GM19193 (cell line): ENCODE measurements around the gene CYSRT1.

ENCODE experiments used
- POLR2A ChIP-seq: IDR thresholded peaks from 4 replicates; pipeline ENCODE4 v1.6.1; 2011; ENCODE audit not compliant: insufficient read depth, insufficient read length; ENCODE audit errors: extremely low read depth

The CYSRT1 gene

DNA sequence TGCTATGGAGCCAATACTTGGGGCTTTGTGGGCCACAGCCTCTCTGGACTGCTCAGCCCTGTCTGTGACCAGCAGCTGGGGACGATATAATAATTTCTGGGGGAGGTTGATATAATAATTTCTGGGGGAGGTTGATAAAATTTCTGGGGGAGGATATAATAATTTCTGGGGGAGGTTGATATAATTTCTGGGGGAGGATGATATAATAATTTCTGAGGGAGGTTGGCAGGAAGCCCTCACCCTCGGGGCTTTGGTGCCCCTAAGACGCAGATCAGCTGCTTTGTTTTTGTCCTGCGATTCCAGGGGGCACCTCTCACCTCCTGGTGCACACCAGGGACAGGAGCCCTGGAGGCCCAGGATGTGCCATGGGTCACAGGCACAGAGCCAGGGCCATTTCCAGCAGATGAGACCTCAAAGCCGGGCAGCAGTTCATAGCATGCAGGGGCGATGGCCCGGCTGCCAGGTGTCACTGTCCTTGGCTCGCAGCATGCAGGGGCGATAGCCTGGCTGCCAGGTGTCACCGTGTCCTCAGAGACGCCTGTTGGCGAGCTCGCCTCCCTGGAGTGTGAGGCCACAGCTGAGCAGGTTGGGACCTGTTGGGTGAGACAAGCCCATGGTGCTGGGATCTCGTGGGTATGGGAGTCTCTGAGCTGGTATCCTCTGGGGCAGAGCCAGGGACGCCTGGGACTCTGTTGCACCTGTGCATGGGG, 48.8 kb downstream of the CYSRT1 start:
- no peak for TF ChIP-seq POLR2A

DNA sequence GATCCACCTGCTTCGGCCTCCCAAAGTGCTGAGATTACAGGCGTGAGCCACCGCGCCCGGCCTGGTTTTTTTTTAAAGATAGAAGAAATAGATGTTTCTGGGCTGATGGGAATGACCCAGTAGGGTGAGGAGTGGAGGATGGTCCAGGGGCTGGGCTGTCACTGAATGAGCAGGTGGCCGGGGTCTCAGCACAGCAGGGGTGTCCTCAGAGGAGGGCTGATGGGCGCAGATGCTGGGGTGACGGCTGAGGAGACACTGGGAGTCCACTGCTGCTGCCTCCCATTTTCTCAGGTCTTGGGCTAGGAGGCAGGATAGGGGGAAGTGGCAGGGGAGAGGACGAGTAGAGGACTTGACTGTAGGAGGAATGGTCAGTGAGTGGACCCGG, 50.2 kb downstream of the CYSRT1 start:
- no peak for TF ChIP-seq POLR2A
